H1 (cell line): ENCODE results near the gene DRC7. TPM values are rescaled to one million over a fixed set of nuclear protein-coding genes. Genes with fewer than 3 reads are reported as not detected.

Experiments used
- CTCF ChIA-PET: fragments of 300-600 bp; sonication (Branson Sonifier 250); formaldehyde crosslinking; loops from one replicate; lab custom pipeline; 2021; ENCODE audit not compliant: partially characterized antibody; lab: Charles Lee
- POLR2A ChIA-PET: fragments of 300-600 bp; sonication (Branson Sonifier 250); formaldehyde crosslinking; loops from one replicate; lab custom pipeline; 2021; ENCODE audit warnings: inconsistent platforms; ENCODE audit not compliant: partially characterized antibody; lab: Charles Lee
- DNase-seq, 2 experiments: peaks; one replicate each; pipeline versions ENCODE4 v3.0.0 to v3.0.0-alpha.2; 2010 to 2022; ENCODE audit warnings: low spot score in 2 of 2, low read depth in 1 of 2, mixed read lengths in 1 of 2
- FAIRE-seq: peaks from 2 replicates; lab custom pipeline; 2011; peaks lifted over from hg19 to GRCh38; lab: Jason Lieb, UNC
- H2AFZ ChIP-seq: 2 replicates; pipeline ENCODE4 v1.8.1; 2012; ENCODE audit warnings: low read length, inconsistent platforms
- H2AK5ac ChIP-seq: 2 replicates; pipeline ENCODE4 v1.6.1; 2013; ENCODE audit warnings: low read depth, low read length
- H2BK120ac ChIP-seq: replicated peaks from 2 replicates; pipeline ENCODE3; 2013; ENCODE audit warnings: low read depth, low read length, inconsistent platforms
- H2BK12ac ChIP-seq: 2 replicates; pipeline ENCODE4 v1.6.1; 2013; ENCODE audit warnings: low read depth, low read length
- H2BK15ac ChIP-seq: 2 replicates; pipeline ENCODE4 v1.6.1; 2013; ENCODE audit warnings: low read length
- H2BK20ac ChIP-seq: 2 replicates; pipeline ENCODE4 v1.6.1; 2013; ENCODE audit warnings: low read length
- H2BK5ac ChIP-seq: 2 replicates; pipeline ENCODE4 v1.6.1; 2013; ENCODE audit warnings: low read depth, low read length
- H3K14ac ChIP-seq: 2 replicates; pipeline ENCODE4 v1.6.1; 2013; ENCODE audit warnings: inconsistent platforms; ENCODE audit not compliant: insufficient read length
- H3K18ac ChIP-seq: 2 replicates; pipeline ENCODE4 v1.6.1; 2013; ENCODE audit warnings: low read length; ENCODE audit errors: extremely low read depth
- H3K23ac ChIP-seq: 2 replicates; pipeline ENCODE4 v1.6.1; 2013; ENCODE audit warnings: inconsistent platforms; ENCODE audit not compliant: insufficient read length
- H3K23me2 ChIP-seq: 2 replicates; pipeline ENCODE4 v1.6.1; 2013; ENCODE audit warnings: low read depth, low read length
- H3K27ac ChIP-seq: 2 replicates; pipeline ENCODE4 v1.6.1; 2011; ENCODE audit warnings: low read depth, low read length, inconsistent platforms
- H3K27me3 ChIP-seq, 4 experiments: replicated peaks in 1 of 4; 1 replicate in 1 of 4; 2 replicates in 3 of 4; pipeline versions ENCODE4 v1.6.1 to v1.8.1; 2011 to 2013; ENCODE audit warnings: low read length in 3 of 4, mild to moderate bottlenecking in 3 of 4, inconsistent platforms in 2 of 4, mixed read lengths in 2 of 4, moderate library complexity in 1 of 4; ENCODE audit not compliant: control insufficient read depth in 3 of 4, insufficient read depth in 3 of 4; ENCODE audit errors: extremely low read depth in 1 of 4
- H3K36me3 ChIP-seq, 4 experiments: 2 replicates each; pipeline versions ENCODE4 v1.6.1 to v1.8.1; 2011 to 2013; ENCODE audit warnings: mild to moderate bottlenecking in 4 of 4, low read length in 3 of 4, moderate library complexity in 2 of 4, control low read depth in 1 of 4, inconsistent platforms in 1 of 4; ENCODE audit not compliant: insufficient read depth in 4 of 4, control insufficient read depth in 2 of 4
- H3K4ac ChIP-seq: replicated peaks from 2 replicates; pipeline ENCODE3; 2013; ENCODE audit warnings: low read length, low read depth, mixed read lengths, inconsistent platforms; ENCODE audit not compliant: insufficient read length
- H3K4me1 ChIP-seq, 4 experiments: replicated peaks in 1 of 4; 1 replicate in 1 of 4; 2 replicates in 3 of 4; pipeline versions ENCODE4 v1.6.1 to v1.8.1; 2011 to 2013; ENCODE audit warnings: low read length in 3 of 4, inconsistent platforms in 2 of 4, mixed read lengths in 1 of 4; ENCODE audit not compliant: insufficient read depth in 4 of 4, control insufficient read depth in 3 of 4
- H3K4me2 ChIP-seq, 2 experiments: 2 replicates each; pipeline versions ENCODE4 v1.6.1 to v1.8.1; 2011 to 2013; ENCODE audit warnings: low read depth in 2 of 2, low read length in 2 of 2, control low read depth in 1 of 2, inconsistent platforms in 1 of 2, mild to moderate bottlenecking in 1 of 2; ENCODE audit not compliant: insufficient read depth in 1 of 2
- H3K4me3 ChIP-seq, 4 experiments: fragments of 200-600, 300-600 bp in 1 of 4; sonication (generic), shearing (Covaris generic), sonication (Bioruptor Twin) in 1 of 4; 2 replicates each; pipeline versions ENCODE4 v1.5.1 to v1.8.1; 2011 to 2016; ENCODE audit warnings: low read length in 4 of 4, low read depth in 3 of 4, control low read depth in 2 of 4, inconsistent platforms in 2 of 4, mild to moderate bottlenecking in 2 of 4, mixed read lengths in 1 of 4, moderate library complexity in 1 of 4; ENCODE audit not compliant: insufficient read depth in 2 of 4; ENCODE audit errors: extremely low read depth in 1 of 4
- H3K56ac ChIP-seq: replicated peaks from 2 replicates; pipeline ENCODE3; 2013; ENCODE audit warnings: low read depth, mild to moderate bottlenecking, mixed read lengths, low read length, inconsistent platforms; ENCODE audit not compliant: insufficient read length
- H3K79me1 ChIP-seq: 2 replicates; pipeline ENCODE4 v1.6.1; 2013; ENCODE audit warnings: low read depth, low read length, control low read depth
- H3K79me2 ChIP-seq, 2 experiments: 2 replicates each; pipeline versions ENCODE4 v1.6.1 to v1.8.1; 2012 to 2013; ENCODE audit warnings: low read length in 2 of 2, mild to moderate bottlenecking in 2 of 2, inconsistent platforms in 1 of 2; ENCODE audit not compliant: insufficient read depth in 2 of 2, control insufficient read depth in 1 of 2
- H3K9ac ChIP-seq, 4 experiments: replicated peaks in 1 of 4; 1 replicate in 1 of 4; 2 replicates in 3 of 4; pipeline versions ENCODE4 v1.6.1 to v1.8.1; 2011 to 2013; ENCODE audit warnings: low read depth in 3 of 4, low read length in 3 of 4, control low read depth in 2 of 4, mild to moderate bottlenecking in 2 of 4, moderate library complexity in 2 of 4, inconsistent platforms in 1 of 4; ENCODE audit errors: extremely low read depth in 1 of 4
- H3K9me3 ChIP-seq, 2 experiments: 2 replicates each; pipeline versions ENCODE4 v1.6.1 to v1.8.1; 2012 to 2013; ENCODE audit warnings: mild to moderate bottlenecking in 2 of 2, moderate library complexity in 2 of 2, control low read depth in 1 of 2, inconsistent platforms in 1 of 2, low read depth in 1 of 2, low read length in 1 of 2, mixed read lengths in 1 of 2; ENCODE audit not compliant: insufficient read depth in 2 of 2
- H4K20me1 ChIP-seq, 2 experiments: replicated peaks in 1 of 2; 2 replicates each; pipeline versions ENCODE3 to v1.8.1; 2011 to 2013; ENCODE audit warnings: inconsistent platforms in 2 of 2, low read length in 2 of 2, mild to moderate bottlenecking in 1 of 2; ENCODE audit not compliant: insufficient read depth in 2 of 2, control insufficient read depth in 1 of 2
- H4K5ac ChIP-seq: 2 replicates; pipeline ENCODE4 v1.6.1; 2013; ENCODE audit warnings: low read length, low read depth, mixed read lengths, inconsistent platforms; ENCODE audit not compliant: insufficient read length
- H4K8ac ChIP-seq: 2 replicates; pipeline ENCODE4 v1.8.0; 2013; ENCODE audit warnings: mild to moderate bottlenecking, moderate library complexity, low read length, inconsistent platforms; ENCODE audit not compliant: insufficient read depth; ENCODE audit errors: extremely low read depth
- H4K91ac ChIP-seq: replicated peaks from 2 replicates; pipeline ENCODE3; 2013; ENCODE audit warnings: low read length, mixed read lengths, inconsistent platforms; ENCODE audit not compliant: insufficient read length
- YY1 ChIP-seq: IDR thresholded peaks from 2 replicates; pipeline ENCODE4 v1.6.1; 2011; ENCODE audit warnings: low read depth, mild to moderate bottlenecking, low read length
- WGBS, 2 experiments: shearing (Covaris generic) in 1 of 2; methylation state at CpG; one replicate each; pipeline versions ENCODE4 v1.1.6 to v1.1.7; 2013 to 2015; ENCODE audit warnings: low lambda C conversion rate in 2 of 2, mixed read lengths in 2 of 2, inconsistent platforms in 1 of 2, low coverage in 1 of 2, missing lambda C conversion rate in 1 of 2; ENCODE audit not compliant: insufficient replicate concordance in 2 of 2, insufficient coverage in 1 of 2, insufficient read length in 1 of 2; ENCODE audit errors: extremely low coverage in 1 of 2, missing lambda C conversion rate in 1 of 2; 5-methylcytosine and 5-hydroxymethylcytosine counted together
- polyA plus RNA-seq, 7 experiments: library from polyadenylated mRNA; depleted of rRNA in 3 of 7; stranded (reverse) in 5 of 7; unstranded in 2 of 7; fragments of >200 nt in 5 of 7; fragments of 200-250 nt in 2 of 7; gene quantifications; 1 replicate in 5 of 7; 2 replicates in 1 of 7; 4 replicates in 1 of 7; pipeline versions ENCODE4 v1.2.1 to v1.2.3, GENCODE V29; 2011 to 2013; ENCODE audit warnings: missing spikeins in 2 of 7, mixed read lengths in 2 of 7
- total RNA-seq: library from RNA; stranded (reverse); fragmentation: NEBNext Ultra II Directional; extraction: Animal tissue kit (Norgen Biotek cat#: 25700); gene quantifications from 2 replicates; pipeline ENCODE4 v1.2.1, GENCODE V29; 2021

DRC7 gene
- total and polyA plus RNA-seq, 2 of the 8 experiments (the other 6 are each of a cell fraction or from before 2014, with no cell fraction given): 0.14 TPM; not detected in 1

DNA sequence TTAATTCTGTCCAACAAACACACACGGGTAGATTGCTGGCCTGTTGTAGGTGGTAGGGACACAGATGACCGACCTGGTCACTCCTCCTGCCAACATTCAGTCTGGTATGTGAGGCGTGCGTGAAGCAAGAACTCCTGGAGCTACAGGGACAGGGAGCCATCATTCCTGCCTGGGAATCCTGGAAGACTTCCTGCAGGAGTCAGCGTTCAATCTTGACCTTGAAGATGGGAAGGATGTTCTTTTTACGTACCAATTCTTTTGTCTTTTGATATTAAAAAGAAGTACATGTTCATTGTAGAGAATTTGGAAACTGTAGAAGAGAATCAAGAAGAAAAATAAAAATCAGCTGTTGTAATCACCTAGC lies 30.0 kb upstream of the DRC7 start:
- Histone ChIP-seq H3K4me1 (peaks cover 0 to 4% (median 0%) of the 10 kb centered on the region in 4 experiments; a peak in 3 of 7 replicates), H2BK120ac (no peak overlapping the region), H3K18ac (no peak overlapping the region), H3K56ac (no peak overlapping the region), H4K5ac (no peak overlapping the region), H3K27me3 (no peaks in the 10 kb centered on the region), H3K14ac (no peak overlapping the region), H2AK5ac (no peak overlapping the region), H4K8ac (no peak overlapping the region), H2BK5ac (no peak overlapping the region), H3K4me2 (no peak overlapping the region), H3K9me3 (no peaks in the 10 kb centered on the region), H3K27ac (no peak overlapping the region), H2AFZ (no peak overlapping the region), H3K79me1 (no peaks in the 10 kb centered on the region), H2BK12ac (no peak overlapping the region), H3K23ac (no peak overlapping the region), H3K36me3 (no peaks in the 10 kb centered on the region), H2BK15ac (no peak overlapping the region), H3K23me2 (no peaks in the 10 kb centered on the region), H3K4ac (no peak overlapping the region), H4K91ac (no peak overlapping the region), H3K79me2 (no peaks in the 10 kb centered on the region), H4K20me1 (no peaks in the 10 kb centered on the region), H3K4me3 (no peak overlapping the region), H3K9ac (no peak overlapping the region), H2BK20ac (no peak overlapping the region)
- FAIRE-seq (no peak), DNase-seq (no peak)
- 93% methylated on average over 6 of the region's 6 CpGs; no CpG with 5 or more reads in 1 of the 2 experiments for WGBS, 2 experiments
- POLR2A ChIA-PET: interaction anchor here (0.6 to 0.9 kb wide), 3 partner anchors 29 to 153 kb away, joined by 3 read pairs; no protein-coding TSS in a partner anchor
- no peak for TF ChIP-seq YY1
- CTCF ChIA-PET: interaction anchor here (0.9 to 4.2 kb wide), 11 partner anchors 8 to 128 kb away, joined by 3 to 44 read pairs (median 4); no protein-coding TSS in a partner anchor
